IPS DF 4.7 (cell line): ENCODE data around the gene CDC37L1.
"Not testable (repeated sequence)": the region's sequence is repeated elsewhere in the genome, so short reads cannot be mapped to it uniquely, and the experiment has no call there.

Source experiments
- DNase-seq: peaks from one replicate; pipeline ENCODE4 v3.0.0-alpha.2; 2013; ENCODE audit warnings: low spot score; ENCODE audit errors: extremely low read depth

Gene CDC37L1

GRCh38 chr9:4750023-4750673 lies 70.8 kb downstream of the CDC37L1 start:
- DNase-seq, result no peak

- DNase-seq, result not testable (repeated sequence)
Observed at GRCh38 chr9:4754530-4754929, 75.2 kb downstream of the CDC37L1 start.

GRCh38 chr9:4755026-4755609 lies 75.7 kb downstream of the CDC37L1 start:
- DNase-seq, result no peak

DNA sequence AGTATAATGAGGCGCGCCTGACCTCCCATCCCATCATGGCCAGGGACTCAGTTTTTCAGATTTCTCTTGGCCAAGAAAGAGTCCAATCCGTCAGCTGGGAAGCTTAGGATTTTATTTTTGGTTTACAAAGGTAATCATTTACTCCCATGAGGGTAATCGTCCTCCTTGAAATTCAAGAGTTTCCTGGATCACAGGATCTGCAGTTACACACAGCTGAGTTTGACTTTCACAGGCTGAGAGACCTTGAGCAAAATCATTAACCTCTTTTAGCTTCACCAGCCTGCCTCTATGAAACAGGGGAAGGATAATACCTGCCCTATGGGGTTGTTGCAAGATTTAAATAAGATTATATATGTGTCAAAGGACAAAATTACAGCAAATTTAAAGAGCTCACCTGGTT lies 77.1 kb downstream of the CDC37L1 start:
- DNase-seq, result no peak
